GM15510 (cell line): Measurements from ENCODE around the gene SLC39A11.

Source experiments
- POLR2A ChIP-seq: IDR thresholded peaks from 3 replicates; pipeline ENCODE4 v1.6.1; 2011; ENCODE audit warnings: borderline replicate concordance; ENCODE audit not compliant: insufficient read length; ENCODE audit errors: extremely low read depth

Gene SLC39A11

DNA sequence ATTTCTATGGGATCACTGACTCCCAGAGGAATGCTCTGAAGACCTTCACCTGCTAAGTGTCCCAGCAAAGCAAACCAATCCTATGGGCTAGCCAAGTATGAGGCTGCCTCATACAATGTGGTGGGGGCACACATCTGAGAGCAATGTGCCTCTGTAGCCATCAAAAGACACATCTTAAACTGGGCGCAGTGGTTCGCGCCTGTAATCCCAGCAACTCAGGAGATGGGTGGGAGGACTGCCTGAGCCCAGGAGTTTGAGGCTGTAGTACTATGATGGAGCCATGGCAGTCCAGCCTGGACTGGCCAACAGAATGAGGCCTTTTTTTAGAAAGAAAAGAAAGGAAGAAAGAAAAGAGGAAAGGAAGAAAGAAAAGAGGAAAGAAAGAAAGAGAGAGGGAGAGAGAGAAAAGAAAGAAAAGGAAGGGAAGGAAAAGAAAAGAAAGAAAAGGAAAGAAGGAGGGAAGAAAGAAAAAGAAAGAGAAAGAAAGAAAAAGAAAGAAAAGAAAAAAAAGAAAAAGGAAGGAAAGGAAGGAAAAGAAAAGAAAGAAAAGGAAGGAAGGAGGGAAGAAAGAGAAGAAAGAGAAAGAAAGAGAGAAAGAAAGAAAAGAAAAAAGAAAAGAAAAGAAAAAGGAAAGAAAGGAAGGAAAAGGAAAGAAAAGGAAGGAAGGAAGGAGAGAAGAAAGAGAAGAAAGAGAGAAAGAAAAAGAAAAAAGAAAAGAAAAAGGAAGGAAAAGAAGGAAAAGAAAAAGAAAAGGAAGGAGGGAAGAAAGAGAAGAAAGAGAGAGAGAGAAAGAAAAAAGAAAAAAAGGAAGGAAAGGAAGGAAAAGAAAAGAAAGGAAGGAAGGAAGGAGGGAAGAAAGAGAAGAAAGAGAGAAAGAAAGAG is 430.3 kb downstream of the SLC39A11 start:
- TF ChIP-seq POLR2A: no peak

DNA sequence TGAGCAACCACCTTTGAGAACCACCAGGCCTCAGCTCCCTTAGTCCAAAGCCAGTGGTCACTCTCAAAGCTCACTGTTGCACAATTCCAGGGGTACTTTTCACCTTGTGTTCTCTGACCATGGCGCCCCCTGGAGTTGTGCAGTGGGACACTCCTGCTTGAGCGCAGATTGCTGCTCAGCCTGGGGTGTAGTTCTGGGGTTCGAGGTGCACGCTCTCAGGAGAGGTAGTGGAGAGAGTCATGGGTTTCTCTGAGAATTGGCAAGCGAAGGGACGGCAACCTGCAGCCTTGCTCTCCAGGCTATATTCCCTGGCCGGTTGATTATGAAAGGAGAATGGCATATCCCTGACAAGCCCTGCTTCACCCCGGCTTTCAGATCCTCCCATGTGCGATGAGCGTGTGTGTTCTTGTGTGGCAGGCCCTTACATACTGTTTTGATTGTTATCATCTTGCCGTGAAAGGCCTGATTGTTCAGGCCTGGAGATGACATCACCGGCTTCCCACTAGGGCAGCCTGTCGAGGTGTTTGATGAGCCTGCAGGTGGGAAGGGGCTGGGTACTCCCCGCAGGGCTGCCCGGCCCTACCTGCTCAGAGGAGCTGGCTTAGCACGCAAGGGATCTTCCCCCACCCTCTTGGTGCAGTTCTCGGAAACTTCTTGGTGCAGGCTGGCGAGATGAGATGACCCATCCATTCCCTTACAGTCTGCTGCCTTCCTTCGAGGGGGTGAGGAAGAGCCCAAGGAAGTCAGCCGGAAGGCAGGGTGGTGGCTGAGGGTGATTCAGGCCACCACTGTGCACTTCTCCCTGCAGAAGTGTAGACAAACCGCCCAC is 431.2 kb downstream of the SLC39A11 start:
- TF ChIP-seq POLR2A: no peak

DNA sequence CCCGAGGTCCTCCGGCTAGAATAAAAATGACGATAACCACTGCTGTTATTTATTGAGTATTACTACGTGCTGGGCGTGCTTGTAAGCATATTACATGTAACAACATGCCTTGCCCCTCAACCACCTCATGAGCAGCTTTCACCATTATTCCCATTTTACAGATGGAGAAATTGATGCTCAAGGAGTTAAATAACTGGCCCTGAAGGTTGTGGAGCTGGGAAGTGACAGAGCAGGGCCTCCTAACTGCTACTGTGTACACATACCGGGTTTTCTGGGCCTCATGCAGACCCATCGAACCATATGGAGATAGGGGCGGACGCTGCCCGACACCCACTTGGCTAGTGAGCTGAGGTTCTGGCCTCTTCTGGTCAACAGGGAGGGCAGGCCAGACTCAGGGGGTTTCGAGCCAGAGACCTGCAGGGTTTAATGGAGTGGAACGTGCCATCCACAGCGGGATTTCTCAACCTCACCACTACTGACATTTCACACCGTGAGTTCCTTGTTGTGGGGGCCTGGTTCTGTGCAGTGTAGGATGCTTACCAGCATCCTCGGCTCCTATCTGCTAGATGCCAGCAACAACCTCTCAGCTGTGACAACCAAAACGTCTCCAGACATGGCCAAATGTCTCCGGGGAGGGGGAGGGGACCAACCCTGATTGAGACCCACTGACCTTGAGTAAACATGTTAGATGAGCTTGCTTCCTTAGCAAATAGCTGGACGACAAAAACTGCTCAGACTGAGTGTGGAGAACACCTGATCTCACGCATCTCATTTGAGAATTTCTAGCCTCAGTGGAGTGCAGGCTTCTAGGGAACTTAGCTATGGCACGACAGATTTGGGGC is 432.0 kb downstream of the SLC39A11 start:
- no peak for TF ChIP-seq POLR2A

DNA sequence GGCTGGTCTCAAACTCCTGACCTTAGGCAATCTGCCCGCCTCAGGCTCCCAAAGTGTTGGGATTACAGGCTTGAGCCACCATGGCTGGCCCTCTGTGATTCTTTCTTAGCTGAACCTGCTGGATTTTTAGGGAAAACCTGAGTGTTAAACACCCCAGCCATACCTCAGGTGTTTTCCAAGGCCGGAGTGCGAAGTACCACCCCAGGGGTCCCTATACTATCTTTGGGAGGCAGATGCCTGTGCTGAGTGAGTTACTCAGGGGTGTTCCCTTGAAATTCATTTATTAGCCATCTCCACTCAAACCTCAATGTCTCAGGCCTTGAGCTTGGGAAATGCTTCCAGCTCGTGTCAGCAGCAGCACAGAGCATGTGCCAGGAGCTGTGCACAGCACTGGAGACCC is 432.7 kb downstream of the SLC39A11 start:
- no peak for TF ChIP-seq POLR2A

DNA sequence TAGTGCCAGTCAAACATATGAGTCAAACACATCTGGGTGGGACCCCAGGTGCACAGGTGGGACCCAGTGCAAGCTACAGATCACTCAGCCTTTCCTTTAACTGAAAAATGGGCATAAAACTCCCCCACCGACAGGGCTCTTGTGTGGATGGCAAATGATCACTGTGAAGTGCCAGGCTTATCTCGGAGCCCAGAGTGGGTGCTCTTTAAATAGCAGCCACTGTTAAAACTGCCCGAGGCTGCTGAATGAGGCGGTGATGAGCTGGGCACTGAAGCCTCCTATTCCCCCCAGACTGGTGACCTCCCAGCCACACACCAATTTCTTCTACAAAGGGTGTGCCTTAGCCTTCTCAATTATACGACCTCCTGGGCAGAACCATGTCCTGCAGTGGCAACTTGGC is 433.8 kb downstream of the SLC39A11 start:
- TF ChIP-seq POLR2A: no peak

DNA sequence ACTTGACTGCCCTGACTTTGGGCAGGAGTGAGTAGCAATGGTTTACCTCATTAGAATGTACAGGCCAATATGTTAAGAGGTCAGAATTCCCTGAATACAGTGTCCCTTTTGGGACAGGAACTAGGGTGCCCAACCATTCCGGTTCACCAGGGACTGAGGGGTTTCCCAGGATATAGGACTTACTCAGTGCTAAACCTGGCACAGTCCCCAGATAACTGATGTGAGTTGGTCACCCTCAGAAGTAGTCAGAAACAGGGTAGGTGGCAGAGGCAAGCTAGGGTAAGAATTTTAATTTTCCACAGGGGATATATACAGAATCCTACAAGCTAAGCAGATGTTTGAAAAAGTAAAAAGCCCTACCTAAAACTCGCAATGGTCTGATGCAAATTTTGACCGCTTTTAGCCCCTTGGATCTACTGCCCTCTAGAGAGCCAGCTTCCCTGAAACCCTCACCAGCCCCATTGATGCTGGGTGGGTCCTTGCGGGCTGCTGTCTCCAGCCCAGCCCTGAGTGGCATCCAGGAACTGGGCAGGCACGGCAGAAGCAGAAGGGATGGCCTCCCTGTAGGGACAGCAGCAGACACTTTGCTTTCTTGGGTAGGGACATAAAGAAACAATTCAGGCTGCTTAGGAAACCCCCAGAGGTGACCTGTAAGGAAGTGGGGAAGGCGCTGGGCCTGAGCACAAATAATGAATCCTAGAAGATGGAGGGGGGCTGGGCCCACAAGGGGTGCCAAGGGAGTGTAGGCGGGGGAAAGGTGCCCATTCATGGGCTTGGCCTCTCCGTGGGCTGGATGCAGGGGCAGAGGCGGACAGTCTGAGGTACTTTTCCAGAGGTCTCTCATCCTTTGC is 434.8 kb downstream of the SLC39A11 start:
- TF ChIP-seq POLR2A: no peak

DNA sequence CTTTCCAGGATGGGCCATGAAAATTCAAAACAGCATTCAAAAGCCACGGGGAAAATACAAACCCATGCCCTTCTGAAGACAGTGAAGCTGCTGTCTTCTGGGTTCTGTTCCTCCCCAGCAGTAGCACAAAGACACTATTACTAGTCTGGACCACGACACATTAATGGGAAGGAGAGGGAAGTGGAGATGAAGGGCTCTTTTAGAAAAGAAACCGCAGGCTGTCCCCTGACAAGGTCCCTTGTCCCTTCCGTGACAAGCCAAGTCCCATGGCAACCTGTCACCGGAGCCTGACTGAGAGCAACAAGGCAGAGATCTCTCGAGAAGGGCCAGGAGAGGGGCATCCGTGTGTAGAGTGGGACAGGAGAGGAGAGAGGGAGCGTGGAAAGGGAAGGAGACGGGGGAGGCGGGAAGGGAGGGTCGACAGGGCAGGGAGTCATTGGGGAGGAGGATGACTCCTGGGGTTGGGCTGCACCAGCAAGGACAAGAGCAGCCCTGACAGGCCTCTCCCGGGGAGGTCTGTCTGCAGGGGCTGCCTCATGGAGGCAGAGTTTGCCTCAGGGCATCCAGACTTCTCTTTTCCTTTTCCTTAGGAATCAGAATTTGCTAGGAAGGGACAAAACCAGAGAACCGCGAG is 436.2 kb downstream of the SLC39A11 start:
- TF ChIP-seq POLR2A: no peak

DNA sequence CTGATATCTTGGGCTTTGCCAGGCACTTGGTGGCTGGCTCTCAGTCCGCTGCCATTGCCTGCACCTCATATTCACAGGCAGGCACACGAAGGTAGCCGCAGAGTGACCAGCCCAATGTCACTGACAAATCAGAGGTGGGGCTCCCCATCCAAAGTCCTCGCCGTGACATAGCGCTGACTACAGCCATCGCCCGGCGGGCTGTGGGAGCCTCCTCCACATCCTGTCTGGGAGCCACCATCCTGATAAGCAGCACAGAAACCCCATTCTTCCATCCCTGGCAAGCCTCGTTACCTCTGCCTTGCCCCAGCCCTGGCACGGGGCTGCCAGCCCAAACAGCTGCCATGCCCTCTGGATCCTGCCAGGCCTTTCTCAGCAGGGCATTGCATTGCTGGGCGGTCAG is 437.8 kb downstream of the SLC39A11 start:
- no peak for TF ChIP-seq POLR2A

DNA sequence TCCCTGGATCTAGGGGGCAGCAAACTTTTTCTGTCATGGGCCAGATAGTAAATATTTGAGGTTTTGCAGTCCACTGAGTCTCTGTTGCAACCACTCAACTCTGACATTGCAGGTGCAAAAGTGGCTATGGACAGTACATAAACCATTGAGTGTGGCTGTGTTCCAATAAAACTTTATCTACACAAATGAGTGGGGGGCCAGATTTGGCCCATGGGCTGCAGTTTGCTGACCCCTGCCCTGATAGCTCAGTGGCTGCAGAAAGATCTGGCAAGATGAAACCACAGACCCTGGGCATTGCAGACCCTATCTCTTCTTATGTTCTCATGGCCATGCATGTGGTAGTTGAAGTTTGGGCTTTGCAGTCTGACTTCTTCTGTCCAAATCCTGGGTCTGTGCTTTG is 440.5 kb downstream of the SLC39A11 start:
- TF ChIP-seq POLR2A: no peak

DNA sequence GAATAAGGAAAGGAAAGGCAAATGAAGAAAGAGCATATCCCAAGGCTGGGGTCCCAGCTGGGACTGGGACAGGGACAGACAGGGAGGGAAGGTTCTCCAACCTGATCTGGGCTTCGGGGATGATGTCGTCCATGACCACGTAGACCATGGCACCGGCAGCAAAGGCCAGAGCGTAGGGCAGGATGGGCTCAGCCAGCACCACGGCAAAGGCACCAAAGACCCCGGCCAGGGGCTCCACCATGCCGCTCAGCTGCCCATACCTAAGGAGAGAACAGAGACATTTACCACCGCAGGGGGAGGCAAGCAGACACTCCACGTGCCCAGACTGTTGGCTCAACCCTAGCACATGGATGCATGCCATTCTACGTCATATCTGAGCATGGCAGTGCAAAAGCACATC is 443.8 kb downstream of the SLC39A11 start:
- no peak for TF ChIP-seq POLR2A

DNA sequence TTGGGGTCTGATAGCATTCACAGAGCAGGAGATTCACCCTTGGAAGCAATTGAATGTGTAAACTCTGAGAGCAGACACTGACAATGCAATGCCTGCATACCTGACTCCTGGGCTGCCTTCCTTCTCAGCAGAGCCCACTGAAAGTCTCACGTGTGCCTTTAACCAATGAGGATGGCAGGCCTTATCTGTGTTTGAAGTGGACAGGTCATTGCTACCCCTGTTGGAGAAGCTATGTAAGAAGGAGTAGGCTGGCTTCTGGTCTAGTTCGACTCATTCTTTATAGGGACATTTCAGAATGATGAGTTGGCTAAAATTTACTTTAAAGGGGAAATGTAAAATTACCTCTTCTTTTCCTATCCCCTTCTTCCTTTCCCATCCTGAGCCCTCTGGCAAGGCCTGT is 446.3 kb downstream of the SLC39A11 start:
- TF ChIP-seq POLR2A: no peak

DNA sequence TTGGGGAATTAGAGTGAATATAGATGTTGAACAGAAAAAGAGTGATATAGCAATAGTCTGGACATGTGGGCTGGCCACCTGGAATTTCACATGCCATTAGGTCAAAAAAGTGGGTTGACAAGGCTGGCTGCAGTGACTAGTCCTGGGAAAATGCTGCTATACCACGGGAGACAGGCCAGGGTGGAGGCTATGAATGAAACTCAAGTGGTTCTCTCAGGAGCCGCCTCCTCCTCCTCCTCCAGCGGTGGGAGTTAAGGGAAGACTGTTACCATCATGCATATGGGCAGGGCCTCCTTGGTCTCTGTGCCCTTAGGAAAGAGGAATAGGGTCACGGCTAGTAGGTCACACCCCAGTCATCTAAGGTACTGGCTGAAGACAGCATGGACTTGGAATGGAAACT is 448.0 kb downstream of the SLC39A11 start:
- TF ChIP-seq POLR2A: no peak

DNA sequence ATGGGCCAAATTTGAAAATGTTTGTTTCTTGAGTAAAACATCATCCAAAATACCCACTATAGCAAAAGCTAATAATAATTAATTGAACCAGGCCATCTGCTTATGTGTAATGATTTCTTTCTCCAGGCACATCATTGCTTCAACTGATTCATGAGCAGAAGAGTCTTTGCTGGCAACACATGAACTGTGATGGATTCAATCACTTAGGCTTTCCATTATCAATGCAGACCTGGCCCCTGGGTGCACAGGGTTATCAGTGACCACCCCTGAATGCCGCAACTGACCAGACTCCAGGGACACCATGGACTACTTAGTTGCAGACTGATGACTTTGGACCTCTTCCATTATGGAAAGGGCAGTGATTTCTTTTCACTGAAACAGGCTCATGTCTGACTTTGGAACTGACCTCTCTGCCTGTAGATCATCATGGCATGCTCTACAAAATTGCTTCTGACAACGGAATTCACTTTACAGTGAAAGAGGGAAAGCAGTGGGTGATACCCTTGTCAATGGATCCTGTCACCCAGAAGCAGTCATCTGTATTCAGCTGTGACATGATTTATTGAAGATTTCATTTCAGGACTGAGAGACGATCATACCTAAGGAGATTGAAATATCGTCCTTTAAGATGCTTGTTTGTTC is 448.8 kb downstream of the SLC39A11 start:
- no peak for TF ChIP-seq POLR2A
